Measurements from ENCODE around the gene TACC3. TPM values are rescaled to one million over a fixed set of nuclear protein-coding genes. Genes with fewer than 3 reads are reported as not detected.

TACC3 gene
- total RNA-seq, 4 donors from 2014 or later, result 2.5 to 8.8 (median 5.8) TPM

DNA sequence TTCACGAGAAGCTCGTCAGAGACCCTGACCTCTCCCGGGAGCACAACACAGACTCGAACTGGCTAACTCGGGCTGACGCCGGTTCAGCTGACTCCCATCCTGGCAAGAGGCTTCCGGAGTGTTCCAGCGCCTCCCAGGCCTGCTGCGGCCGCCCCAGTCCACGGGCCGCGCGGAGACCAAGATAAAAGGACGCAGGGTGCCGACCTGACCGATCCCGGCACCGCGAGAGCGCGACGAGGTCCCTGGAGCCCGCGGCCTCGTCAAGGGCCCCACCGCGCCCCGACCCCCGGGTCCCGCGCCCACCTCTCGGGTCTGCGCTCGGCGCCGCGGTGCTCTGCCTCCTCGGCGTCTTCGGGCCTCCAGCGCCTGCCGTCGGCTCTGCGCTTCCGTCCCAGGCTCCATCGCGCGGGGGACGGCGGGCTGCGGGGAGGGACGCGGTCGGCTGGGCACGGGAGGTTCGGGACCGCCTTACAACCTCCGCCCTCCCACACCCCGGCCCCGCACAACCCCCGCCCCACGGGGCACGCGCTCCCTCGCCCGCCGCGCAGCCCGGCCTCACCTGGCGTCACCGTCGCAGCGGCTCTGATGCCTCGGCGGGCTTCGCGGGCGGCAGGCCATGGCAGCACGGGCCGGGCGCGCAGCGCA is 9.6 kb upstream of the TACC3 start:
- WGBS, result 0% methylated on average over 9 of the region's 85 CpGs
- peaks cover 4 to 26% (median 11%) of the 10 kb centered on the region in 4 donors for H3K36me3 ChIP-seq
- peaks cover 22 to 68% (median 50%) of the 10 kb centered on the region in 4 donors for H3K4me1 ChIP-seq
- H3K27me3 ChIP-seq, result no peaks in the 10 kb centered on the region
- peak overlapping the region; percentile 86 to 97 (median 92) for H3K4me3 ChIP-seq
- H3K9me3 ChIP-seq, result no peaks in the 10 kb centered on the region
- intact Hi-C loops (cut with DNase I), result no loop called here
- DNase-seq (ENCODE audit: extremely low spot score), result no peak
- peak overlapping the region; percentile 98 to 100 (median 98) for H3K27ac ChIP-seq (replicated peaks in 1 of 4)
- TF ChIP-seq EP300 (IDR thresholded peaks at IDR 0.05), result no peak
- no peak for TF ChIP-seq POLR2A (IDR thresholded peaks at IDR 0.05; ENCODE audit: low read depth)
- peak in 1 of 2 donors; percentile 72 for TF ChIP-seq POLR2AphosphoS5 (IDR thresholded peaks at IDR 0.05)
- TF ChIP-seq, protein P1, sequence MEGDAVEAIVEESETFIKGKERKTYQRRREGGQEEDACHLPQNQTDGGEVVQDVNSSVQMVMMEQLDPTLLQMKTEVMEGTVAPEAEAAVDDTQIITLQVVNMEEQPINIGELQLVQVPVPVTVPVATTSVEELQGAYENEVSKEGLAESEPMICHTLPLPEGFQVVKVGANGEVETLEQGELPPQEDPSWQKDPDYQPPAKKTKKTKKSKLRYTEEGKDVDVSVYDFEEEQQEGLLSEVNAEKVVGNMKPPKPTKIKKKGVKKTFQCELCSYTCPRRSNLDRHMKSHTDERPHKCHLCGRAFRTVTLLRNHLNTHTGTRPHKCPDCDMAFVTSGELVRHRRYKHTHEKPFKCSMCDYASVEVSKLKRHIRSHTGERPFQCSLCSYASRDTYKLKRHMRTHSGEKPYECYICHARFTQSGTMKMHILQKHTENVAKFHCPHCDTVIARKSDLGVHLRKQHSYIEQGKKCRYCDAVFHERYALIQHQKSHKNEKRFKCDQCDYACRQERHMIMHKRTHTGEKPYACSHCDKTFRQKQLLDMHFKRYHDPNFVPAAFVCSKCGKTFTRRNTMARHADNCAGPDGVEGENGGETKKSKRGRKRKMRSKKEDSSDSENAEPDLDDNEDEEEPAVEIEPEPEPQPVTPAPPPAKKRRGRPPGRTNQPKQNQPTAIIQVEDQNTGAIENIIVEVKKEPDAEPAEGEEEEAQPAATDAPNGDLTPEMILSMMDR (IDR thresholded peaks at IDR 0.05), result no peak

DNA sequence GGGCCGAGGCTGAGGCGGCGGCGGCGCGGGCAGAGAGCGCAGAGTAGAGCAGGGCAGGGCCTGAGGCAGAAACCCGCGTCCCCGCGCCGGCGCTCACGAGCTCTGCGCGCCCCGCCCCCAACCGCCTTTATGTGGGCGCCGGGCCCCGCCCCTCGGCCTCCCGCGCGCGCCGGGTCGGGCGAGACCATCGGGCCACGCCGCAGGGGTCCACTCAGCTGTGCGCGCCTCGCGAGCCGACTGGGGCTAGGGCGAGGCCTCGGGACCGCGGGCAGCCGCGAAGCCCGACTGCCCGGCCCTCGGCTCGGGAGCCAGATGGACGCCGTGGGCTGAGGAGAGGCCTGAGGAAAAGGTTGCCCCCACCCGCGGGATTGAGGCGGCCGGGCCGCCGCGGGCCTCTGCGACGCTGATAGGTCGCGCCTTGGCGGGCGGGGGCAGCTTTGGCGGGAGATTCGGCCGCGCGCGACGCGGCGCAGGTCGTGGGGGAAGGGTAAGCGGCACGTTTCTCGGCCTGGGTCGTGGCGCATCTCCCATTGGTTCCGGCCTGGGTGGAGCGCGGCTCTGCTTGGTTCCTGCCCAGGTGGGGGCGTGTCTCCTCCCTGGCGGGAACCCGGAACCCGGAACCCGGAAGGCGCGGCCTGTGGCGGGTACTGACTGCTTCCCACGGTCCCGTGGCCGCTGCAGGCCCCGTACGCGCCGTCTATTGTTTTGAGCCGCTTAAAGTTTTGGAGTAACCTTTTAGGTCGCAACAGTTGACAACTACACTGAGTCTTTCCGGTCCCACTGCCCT is 8.9 kb upstream of the TACC3 start, which contains the start of gene SLBP:
SLBP (minus strand) TSS at position 104 of the 787 bp plus-strand sequence. CDS start 131 bp downstream, outside the sequence.
- peaks cover 22 to 74% (median 51%) of the 10 kb centered on the region in 4 donors for H3K4me1 ChIP-seq
- peak; percentile 98 for DNase-seq (ENCODE audit: extremely low spot score)
- peak within 1 kb of the TSS; percentile 86 to 97 (median 92) for H3K4me3 ChIP-seq
- H3K9me3 ChIP-seq, result no peaks in the 10 kb centered on the region
- intact Hi-C loops (cut with DNase I), result no loop called here
- peaks cover 11 to 32% (median 17%) of the 10 kb centered on the region in 4 donors for H3K36me3 ChIP-seq
- peak within 1 kb of the TSS; percentile 98 to 100 (median 98) for H3K27ac ChIP-seq (replicated peaks in 1 of 4)
- peak; percentile 56 for TF ChIP-seq POLR2A (IDR thresholded peaks at IDR 0.05; ENCODE audit: low read depth)
- TF ChIP-seq, protein P1 (IDR thresholded peaks at IDR 0.05), result no peak
- peak; percentile 72 to 86 for TF ChIP-seq POLR2AphosphoS5 (IDR thresholded peaks at IDR 0.05)
- no peaks in the 10 kb centered on the region for H3K27me3 ChIP-seq
- 0% methylated on average over 1 of the region's 98 CpGs for WGBS

GRCh38 chr4:1713003-1713851 is 8.1 kb upstream of the TACC3 start:
- no peaks in the 10 kb centered on the region for H3K27me3 ChIP-seq
- no peaks in the 10 kb centered on the region for H3K9me3 ChIP-seq
- H3K27ac ChIP-seq (replicated peaks in 1 of 4), result peak overlapping the region; percentile 98 to 100 (median 98)
- intact Hi-C loops (cut with DNase I), result no loop called here
- H3K36me3 ChIP-seq, result peaks cover 20 to 37% (median 25%) of the 10 kb centered on the region in 4 donors
- 21% methylated on average over 34 of the region's 35 CpGs for WGBS
- TF ChIP-seq POLR2AphosphoS5 (IDR thresholded peaks at IDR 0.05), result no peak
- TF ChIP-seq POLR2A (IDR thresholded peaks at IDR 0.05; ENCODE audit: low read depth), result no peak
- TF ChIP-seq EP300 (IDR thresholded peaks at IDR 0.05), result no peak
- TF ChIP-seq, protein P1 (IDR thresholded peaks at IDR 0.05), result no peak
- peaks cover 28 to 82% (median 58%) of the 10 kb centered on the region in 4 donors for H3K4me1 ChIP-seq
- H3K4me3 ChIP-seq, result peak overlapping the region; percentile 86 to 97 (median 92)
- DNase-seq (ENCODE audit: extremely low spot score), result no peak

DNA sequence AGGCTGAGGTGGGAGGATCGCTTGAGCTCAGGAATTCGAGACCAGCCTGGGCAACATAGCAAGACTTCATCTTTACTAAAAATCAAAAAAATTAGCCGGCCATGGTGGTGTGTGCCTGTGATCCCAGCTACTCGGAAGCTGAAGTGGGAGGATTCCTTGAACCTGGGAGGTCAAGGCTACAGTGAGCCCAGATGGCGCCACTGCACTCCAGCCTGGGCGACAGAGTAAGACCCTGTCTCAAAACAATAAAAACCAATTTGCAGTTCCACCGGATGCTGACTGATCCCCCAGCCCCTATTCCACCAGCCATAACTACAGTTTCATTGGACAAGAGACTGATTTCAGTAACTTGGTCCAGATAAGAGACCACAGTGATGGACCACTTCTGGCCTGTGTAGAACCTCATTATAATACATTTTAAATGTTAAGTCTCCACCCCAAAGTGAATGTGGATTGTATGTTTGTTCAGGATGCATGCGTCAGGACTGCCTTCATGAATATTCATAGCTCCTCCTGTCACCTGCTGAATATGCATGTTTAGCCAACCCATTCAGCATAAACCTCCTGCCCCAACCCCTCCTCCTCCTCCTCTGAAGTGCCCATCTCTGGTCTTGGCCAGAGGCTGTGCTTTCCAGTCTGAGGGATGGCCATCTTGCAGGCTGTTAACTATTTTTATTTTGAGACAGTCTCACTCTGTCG is 6.9 kb upstream of the TACC3 start:
- TF ChIP-seq EP300 (IDR thresholded peaks at IDR 0.05) (no peak), POLR2A (IDR thresholded peaks at IDR 0.05; ENCODE audit: low read depth) (no peak)
- TF ChIP-seq, protein P1 (IDR thresholded peaks at IDR 0.05), result no peak
- H3K27ac ChIP-seq (replicated peaks in 1 of 4), result peak overlapping the region; percentile 98 to 100 (median 98)
- H3K4me3 ChIP-seq, result no peak overlapping the region
- 56% methylated on average over 9 of the region's 9 CpGs for WGBS
- no peaks in the 10 kb centered on the region for H3K27me3 ChIP-seq
- H3K4me1 ChIP-seq, result peaks cover 40 to 85% (median 68%) of the 10 kb centered on the region in 4 donors
- intact Hi-C loops (cut with DNase I), result no loop called here
- no peak for DNase-seq (ENCODE audit: extremely low spot score)
- no peaks in the 10 kb centered on the region for H3K9me3 ChIP-seq
- peaks cover 20 to 42% (median 29%) of the 10 kb centered on the region in 4 donors for H3K36me3 ChIP-seq

Data from esophagus muscularis mucosa (tissue), 4 donors.